ENCODE results near the gene PCARE. TPM values are rescaled to one million over a fixed set of nuclear protein-coding genes. Genes with fewer than 3 reads are reported as not detected.

PCARE gene
- total RNA-seq, 1 donor from 2014 or later, result not detected

- Histone ChIP-seq H3K4me3 (ENCODE audit: low read depth, low read length) (no peak overlapping the region), H3K27me3 (ENCODE audit: control insufficient read depth, insufficient read depth, low read length) (peaks cover 2% of the 10 kb centered on the region), H3K36me3 (ENCODE audit: control insufficient read depth, insufficient read depth, low read length) (no peaks in the 10 kb centered on the region)
- TF ChIP-seq CTCF (IDR thresholded peaks at IDR 0.05; ENCODE audit: insufficient read depth, low read length, poor library complexity, severe bottlenecking), result no peak
- no peak for DNase-seq (ENCODE audit: low read depth)
Observed at GRCh38 chr2:29068513-29068912, 5.8 kb downstream of the PCARE start.

GRCh38 chr2:29066997-29067605 is 7.2 kb downstream of the PCARE start:
- no peak for DNase-seq (ENCODE audit: low read depth)
- Histone ChIP-seq H3K27me3 (ENCODE audit: control insufficient read depth, insufficient read depth, low read length) (peaks cover 2% of the 10 kb centered on the region), H3K4me3 (ENCODE audit: low read depth, low read length) (no peak overlapping the region), H3K36me3 (ENCODE audit: control insufficient read depth, insufficient read depth, low read length) (no peaks in the 10 kb centered on the region)
- TF ChIP-seq CTCF (IDR thresholded peaks at IDR 0.05; ENCODE audit: insufficient read depth, low read length, poor library complexity, severe bottlenecking), result no peak

GRCh38 chr2:29066271-29066860 is 8.0 kb downstream of the PCARE start:
- no peak overlapping the region for H3K4me3 ChIP-seq (ENCODE audit: low read depth, low read length)

GRCh38 chr2:29065068-29065811 is 9.1 kb downstream of the PCARE start:
- no peak for DNase-seq (ENCODE audit: low read depth)
- TF ChIP-seq CTCF (IDR thresholded peaks at IDR 0.05; ENCODE audit: insufficient read depth, low read length, poor library complexity, severe bottlenecking), result no peak
- H3K36me3 ChIP-seq (ENCODE audit: control insufficient read depth, insufficient read depth, low read length), result no peaks in the 10 kb centered on the region
- H3K4me3 ChIP-seq (ENCODE audit: low read depth, low read length), result no peak overlapping the region
- H3K27me3 ChIP-seq (ENCODE audit: control insufficient read depth, insufficient read depth, low read length), result no peaks in the 10 kb centered on the region

More at GRCh38 chr2:29066271-29066860, 8.0 kb downstream of the PCARE start:
- no peak for DNase-seq (ENCODE audit: low read depth)
- no peak for TF ChIP-seq CTCF (IDR thresholded peaks at IDR 0.05; ENCODE audit: insufficient read depth, low read length, poor library complexity, severe bottlenecking)
- Histone ChIP-seq H3K36me3 (ENCODE audit: control insufficient read depth, insufficient read depth, low read length) (no peaks in the 10 kb centered on the region), H3K27me3 (ENCODE audit: control insufficient read depth, insufficient read depth, low read length) (peaks cover 2% of the 10 kb centered on the region)

- TF ChIP-seq CTCF (IDR thresholded peaks at IDR 0.05; ENCODE audit: insufficient read depth, low read length, poor library complexity, severe bottlenecking), result no peak
- DNase-seq (ENCODE audit: low read depth), result no peak
- Histone ChIP-seq H3K4me3 (ENCODE audit: low read depth, low read length) (no peak overlapping the region), H3K36me3 (ENCODE audit: control insufficient read depth, insufficient read depth, low read length) (no peaks in the 10 kb centered on the region), H3K27me3 (ENCODE audit: control insufficient read depth, insufficient read depth, low read length) (no peaks in the 10 kb centered on the region)
Observed at GRCh38 chr2:29064746-29065067, 9.6 kb downstream of the PCARE start.

All from kidney epithelial cell (primary cell).